Bone marrow (tissue), 2 donors: ENCODE results near the gene IKBKG.
"Not testable (repeated sequence)": the region's sequence is repeated elsewhere in the genome, so short reads cannot be mapped to it uniquely, and the experiment has no call there.

Source experiments
- DNase-seq, 2 donors: peaks; one replicate each; lab custom pipeline; 2025; lab: John Stamatoyannopoulos, UW

The IKBKG gene

DNA sequence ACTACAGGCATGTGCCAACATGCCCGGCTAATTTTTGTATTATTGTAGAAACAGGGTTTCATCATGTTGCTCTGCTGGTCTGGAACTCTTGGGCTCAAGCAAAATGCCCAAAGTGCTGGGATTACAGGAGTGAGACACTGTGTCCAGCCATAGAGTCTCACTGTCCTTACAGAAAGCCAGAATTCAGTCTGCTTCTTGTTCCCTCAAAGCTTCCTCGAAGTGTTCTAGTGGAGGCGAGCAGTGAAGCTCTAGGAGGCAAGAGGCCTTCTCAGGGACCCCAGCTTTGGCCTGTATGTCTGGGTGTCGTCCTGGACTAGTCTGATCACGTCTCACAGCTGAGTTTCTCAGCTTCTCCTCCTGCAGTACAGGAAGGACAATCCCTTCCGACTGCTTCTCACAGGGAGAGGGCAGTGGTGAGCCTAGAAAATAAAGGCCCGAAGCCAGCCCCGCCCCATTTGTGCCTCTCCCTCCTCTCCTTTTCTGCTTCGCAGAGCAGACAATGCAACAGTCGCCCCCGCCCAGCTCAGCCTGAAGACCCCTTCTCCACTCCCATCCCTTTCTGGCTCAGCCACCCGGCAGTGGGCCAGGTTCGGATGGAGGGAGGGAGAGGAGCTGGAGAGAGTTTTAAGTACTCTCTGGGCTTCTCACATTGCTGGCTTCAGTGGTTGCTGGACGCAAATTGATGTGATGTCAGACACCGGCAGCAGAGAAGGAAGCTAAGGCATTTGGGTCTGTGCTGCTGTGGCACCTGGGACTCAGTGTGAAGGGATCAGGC, 20.3 kb upstream of the IKBKG start:
- peak; percentile 21 to 49 for DNase-seq

DNA sequence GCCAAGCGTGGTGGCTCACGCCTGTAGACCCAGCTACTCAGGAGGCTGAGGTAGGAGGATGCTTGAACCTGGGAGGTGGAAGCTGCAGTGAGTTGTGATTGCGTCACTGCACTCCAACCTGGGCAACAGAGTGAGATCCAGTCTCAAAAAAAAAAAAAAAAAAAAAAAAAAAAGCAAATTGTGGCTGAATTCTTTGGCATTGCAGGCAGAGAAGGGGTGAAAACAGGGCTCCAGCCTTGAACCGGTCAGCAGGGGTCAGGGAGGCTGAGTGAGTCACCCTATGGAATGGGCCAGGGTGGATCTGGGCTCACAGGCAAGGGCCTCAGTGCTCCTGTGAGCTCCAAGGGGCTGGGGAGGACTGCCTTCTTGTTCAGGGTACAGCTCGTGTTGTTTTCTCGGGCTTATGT, 18.2 kb upstream of the IKBKG start:
- no peak for DNase-seq

DNA sequence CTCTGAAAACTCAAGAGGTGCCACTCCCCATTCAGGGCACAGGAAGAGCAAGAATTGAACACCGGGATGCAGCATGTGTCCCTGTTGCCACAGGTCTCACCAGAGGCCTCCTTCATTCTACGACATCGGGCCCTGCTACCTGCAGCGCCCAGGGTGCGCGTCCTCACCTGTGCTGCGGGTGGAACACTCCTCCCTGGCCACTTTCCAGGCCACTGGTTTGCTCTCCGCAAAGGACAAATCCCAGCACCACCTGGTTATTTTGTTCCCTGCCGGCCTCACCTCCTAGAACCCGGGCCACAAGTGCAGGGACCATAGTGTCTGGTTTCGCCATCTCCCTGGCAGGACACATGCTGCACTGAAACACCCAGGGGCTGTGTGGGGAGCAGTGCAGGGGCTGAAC, 17.1 kb upstream of the IKBKG start:
- no peak for DNase-seq

DNA sequence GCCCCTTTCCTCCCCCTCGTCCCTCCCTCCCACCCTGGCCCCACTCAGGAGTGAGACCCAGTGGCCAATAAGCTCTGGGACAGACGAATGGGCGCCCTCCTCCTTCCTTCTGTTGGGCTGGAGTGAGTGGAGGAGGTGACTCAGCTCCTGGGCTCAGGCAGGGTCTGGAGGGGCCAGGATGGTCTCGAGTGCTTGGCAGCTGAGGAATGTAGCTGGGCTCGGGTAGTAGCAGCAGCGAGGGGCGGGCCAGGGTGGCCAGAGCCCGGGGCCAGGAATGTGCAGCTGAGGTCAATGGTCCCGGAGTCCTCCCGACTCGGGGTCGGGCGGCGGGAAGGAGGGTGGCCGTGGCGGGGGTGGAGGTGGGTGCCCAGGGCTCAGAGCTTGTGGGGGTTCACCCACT, 15.8 kb upstream of the IKBKG start:
- DNase-seq, result no peak

DNA sequence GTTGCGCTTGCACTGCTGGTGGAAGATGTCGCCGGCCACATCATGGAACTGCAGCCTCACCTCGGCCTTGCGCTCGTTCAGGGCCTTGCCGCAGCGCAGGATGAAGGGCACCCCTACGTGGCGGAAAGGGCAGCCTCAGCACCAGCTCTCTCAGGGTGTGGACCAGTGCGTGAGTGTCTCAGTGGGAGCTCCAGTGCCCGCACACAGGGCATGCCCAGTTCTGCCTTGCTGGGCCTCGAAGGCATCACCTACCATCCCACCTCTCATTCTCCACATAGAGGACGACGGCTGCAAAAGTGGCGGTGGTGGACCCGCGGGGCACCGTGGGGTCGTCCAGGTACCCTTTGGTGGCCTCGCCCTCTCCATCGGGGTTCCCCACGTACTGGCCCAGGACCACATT, 14.7 kb upstream of the IKBKG start:
- no peak for DNase-seq

DNA sequence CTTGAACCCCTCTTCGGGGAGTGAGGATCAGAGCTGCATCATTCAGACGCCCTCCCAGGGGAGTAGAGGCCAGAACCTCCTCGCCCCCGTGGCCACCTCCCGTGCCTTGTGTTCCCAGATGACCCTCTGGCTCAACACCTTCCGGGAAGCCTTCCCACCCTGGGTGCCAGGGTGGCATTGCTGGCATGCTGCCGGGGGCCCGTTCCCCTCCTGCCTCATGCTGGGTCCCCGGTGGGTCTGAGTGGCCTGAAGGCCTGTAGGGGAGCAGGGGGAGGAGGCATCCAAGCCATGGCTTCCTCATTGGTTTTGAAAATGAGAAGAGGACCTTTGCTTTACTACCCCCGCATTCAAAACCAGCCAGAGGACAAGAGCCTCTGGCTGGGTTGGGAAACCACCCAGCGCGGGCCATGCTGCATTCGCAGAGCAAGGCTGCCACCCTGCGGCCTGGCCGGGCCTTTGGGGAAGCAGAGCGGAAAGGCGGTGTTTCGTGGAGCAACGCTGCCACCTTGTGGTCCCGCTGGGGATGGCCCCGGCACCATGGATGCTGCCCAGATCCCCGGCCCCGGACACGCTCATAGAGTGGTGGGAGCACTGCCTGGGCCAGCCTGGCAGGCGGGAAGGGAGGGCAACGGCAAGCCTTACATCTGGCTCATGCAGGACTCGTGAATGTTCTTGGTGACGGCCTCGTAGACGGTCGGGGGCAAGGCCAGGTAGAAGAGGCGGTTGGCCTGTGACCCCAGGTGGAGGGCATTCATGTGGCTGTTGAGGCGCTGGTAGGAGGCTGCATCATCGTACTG, 12.7 kb upstream of the IKBKG start:
- peak; percentile 41 to 54 for DNase-seq

DNA sequence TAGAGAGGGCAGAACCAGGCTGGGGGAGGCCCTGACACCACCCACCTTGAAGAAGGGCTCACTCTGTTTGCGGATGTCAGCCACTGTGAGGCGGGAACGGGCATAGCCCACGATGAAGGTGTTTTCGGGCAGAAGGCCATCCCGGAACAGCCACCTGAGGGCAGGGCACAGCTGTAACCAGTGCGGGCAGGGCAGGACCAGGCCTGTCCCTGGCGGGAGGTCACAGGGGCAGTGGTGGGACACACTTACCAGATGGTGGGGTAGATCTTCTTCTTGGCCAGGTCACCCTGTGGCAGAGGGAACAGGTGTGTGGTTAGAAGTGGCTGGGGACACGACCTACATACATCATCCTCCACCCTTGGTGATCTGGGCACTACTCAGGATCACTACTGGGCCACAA, 11.5 kb upstream of the IKBKG start:
- no peak for DNase-seq

DNA sequence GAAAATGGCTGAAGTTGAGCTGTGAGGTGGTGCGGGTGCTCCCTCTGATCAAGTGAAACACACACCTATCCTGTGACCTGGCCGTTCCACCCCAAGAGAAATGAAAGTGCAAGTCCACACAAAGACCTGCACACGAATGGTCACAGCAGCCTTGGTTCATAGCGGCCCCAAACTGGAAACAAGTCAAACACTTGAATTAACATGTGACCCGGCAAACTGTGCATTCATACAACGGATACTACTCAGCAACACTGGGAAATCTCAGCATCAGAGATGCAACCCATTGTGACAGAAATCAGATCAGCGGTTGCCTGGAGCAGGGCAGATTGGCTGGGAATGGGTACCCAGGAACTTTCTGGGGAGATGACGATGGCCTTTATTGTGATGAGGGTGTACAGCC, 8.3 kb upstream of the IKBKG start:
- no peak for DNase-seq

DNA sequence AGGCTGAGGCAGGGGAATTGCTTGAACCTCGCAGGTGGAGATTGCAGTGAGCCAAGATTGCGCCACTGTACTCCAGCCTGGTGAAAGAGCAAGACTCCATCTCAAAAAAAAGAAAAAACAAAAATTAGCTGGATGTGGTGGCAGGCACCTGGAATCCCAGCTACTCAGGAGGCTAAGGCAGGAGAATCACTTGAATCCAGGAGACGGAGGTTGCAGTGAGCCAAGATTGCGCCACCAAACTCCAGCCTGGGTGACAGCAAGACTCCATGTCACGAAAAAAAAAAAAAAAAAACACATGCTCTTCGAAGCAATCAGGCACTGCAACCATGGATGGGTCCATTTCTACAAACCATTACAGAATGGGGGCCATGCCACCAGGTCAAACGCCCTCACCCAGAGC, 7.1 kb upstream of the IKBKG start:
- not testable (repeated sequence) for DNase-seq

DNA sequence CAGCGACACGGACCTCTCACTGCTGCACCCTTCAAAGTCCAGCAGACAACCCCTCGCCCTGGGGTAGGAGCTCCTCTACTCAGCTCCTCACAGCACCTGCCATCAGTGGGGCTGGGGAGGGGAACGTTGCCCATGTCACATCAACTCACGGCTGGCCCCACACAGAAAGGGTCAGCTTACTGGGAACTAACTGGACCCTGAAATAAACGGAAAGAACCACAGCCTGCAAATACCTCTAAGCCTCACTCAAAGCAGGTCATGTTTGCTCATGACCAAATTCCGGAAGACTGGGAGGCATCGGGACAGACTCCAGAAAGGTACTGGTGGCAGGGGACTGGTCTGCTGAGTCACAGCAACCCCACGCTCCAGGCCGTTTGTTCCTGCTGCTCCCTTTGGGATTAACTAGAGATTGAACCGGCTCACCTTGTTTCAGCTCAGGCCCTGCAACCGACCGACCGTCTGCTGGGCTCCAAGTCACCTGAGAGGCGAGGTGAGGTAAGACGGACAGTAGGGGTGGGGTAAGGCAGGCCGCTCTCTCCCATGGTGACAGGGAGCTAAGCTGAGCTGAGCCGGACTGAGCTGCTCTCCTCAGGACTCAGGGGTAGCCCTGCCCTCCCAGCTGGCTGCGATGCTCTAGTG, 6.4 kb upstream of the IKBKG start:
- no peak for DNase-seq

DNA sequence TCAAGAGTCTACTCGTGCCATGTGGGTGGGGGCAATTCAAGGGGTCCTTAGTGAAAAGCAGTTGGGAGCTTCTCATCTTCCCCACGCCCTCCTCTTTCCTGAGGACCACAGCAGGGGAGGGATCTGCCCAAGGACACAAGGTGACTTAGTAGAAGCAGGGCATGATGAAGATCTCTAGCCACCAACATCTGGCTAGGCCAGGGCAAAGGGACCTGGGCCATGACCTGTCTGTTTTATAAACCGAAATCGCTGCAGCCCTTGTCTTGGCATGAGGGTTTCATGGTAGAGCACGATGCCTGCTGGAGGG, 5.9 kb upstream of the IKBKG start:
- no peak for DNase-seq

DNA sequence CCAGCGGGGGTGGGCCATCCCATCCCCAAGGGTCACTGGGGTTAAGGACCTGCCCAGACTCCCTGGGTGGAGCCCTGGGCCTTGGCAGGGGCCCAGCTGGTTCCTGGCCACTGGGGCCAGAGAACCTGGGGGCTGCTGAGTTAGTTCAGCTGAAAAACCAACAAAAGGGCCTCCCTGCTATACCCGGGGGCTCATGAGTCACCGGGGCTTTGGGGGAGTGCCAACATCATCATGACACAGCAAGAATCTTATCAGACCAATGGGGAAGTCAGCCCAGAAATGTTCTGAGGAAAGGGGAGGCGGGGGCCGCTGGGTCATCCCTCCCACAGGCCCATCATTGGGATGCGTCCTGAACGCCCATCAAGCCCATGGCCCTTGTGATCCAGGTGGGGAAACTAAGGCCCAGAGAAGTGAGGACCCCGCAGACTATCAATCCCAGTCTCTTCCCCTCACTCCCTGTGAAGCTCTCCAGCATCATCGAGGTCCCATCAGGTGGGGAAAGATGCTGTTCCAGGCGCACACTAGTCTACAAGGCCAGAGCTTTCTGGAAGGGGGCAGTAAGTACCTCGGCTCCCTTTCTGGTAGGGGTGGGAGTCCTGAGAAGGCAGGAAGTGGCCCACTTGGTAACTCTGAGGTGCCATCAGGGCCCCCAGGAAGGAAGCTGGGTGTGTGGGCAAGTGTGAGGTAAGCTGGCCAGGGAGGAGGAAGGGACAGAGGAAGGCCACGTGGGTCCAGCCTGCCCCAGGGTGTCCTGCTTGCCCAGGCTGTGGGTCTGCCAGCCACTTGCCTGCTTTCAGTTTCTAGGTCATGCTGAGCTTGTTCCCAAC, 5.3 kb upstream of the IKBKG start:
- peak; percentile 50 to 80 for DNase-seq

DNA sequence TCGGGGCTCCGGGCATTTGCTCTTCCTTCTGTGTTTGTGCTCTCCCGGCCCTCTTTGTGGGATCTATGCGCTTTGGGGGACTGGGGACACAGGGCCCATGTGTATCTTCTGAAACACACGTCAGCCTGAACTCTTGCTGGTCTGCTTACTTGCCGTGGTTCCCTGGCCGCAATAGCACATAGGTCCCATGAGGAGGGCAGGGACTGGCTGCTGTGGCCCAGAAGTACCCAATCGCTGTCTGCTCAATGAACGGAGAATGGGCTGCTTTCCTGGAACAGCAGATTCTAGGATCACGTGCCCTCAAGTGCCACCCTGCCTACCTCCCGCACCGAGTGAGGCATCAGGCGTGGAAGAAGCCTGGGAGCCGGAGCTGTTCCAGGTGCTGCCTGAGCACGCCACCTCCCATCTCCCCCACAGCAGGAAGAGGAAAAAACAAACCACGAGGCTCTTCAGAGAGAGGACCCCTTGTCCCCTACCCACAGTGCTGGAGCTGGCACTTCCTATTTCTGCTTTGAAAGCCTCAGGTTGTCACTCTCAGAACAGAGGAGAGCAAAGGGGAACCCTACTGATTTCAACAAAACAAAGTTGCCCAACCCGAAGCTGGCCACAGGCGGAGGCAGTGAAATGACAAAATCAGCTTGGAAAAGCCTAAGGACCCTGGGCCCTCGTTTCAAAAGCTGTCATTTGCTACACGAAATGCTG, 4.5 kb upstream of the IKBKG start:
- DNase-seq, result peak; percentile 13 to 40

DNA sequence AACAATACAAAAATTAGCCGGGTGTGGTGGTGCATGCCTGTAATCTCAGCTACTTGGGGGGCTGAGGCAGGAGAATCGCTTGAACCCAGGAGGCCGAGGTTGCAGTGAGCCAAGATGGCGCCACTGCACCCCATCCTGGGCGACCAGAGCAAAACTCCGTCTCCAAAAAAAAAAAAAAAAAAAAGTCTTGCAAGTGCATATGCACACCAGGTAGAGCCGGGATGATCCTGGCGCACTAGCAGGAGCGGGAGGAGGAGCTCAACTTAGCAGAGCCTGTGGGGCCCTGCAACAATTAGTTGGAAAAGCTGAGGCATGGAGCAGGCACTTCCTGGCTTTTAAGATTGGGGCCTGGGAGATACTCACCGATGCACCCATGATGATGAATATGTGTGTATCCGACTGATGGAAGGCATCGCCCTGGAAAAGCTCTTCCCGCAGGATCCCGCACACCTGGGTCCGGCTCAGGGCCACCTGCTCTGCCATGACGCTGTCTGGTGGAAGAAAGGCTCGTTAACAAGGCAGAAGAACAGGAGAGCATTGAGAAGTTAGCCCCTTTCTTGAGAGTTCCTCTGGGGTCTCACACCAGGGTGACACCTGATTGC, 1.6 kb upstream of the IKBKG start:
- no peak for DNase-seq

DNA sequence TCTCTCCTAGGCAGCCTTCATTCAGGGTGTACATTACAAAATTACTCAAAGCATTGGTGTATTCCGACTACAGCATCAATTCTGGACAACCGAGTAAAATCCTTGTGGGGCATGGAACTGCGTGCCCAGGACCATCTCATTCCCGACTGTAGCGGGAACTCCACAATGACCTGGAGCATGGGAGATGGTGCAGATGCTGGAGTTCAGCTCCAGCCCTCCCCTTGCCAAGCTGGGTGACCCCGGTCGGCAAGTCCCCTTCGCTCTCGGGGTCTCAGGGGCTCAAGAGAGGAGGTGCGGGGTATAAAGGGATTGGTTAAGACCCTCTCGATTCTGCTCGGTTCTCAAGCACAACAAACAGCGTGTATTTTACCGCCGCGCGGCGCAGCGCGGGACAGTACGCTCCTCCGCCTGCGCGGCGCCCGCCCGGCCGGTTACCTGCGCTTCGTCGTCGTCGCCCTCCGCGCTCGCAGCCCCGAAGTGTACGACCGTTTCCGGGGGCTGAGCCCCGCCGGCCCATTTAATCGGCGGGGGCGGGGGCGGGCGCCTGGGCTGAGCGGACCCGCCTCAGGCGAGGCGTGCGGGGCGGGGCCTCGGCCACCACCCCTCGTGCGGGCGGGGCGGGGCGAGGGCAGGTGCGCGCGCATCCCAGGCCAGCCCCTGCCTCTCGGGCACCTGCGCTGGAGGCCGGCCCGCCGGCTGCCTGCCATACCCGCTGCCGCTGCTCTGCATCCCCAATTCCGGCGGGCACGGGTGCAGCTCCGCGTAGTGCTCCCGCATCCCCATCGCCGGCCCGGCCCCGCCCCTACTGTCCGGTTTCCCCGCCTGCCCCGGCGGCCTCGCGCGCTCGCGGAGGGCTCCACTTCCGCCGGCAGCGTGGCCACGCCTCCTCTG, 821 bp upstream of the IKBKG start, which contains the start of gene G6PD:
Gene G6PD, minus strand, starts transcription at position 493 of the 891 bp plus-strand sequence. CDS start 691 bp downstream, outside the sequence.
- DNase-seq, result no peak

DNA sequence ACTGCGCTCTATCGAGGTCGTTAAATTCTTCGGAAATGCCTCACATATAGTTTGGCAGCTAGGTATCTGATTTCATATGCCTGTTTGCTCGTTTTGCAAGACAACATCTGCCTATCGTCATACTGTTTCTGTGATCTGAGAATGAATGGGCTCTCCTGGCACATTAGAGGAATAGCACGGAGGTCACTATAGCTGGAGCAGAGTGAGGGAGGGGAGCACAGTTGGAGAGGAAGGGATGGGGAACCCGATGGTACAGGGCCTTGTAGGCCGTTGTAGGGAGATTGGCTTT, 552 bp downstream of the IKBKG start:
- peak in 1 of 2 donors; percentile 5 for DNase-seq

DNA sequence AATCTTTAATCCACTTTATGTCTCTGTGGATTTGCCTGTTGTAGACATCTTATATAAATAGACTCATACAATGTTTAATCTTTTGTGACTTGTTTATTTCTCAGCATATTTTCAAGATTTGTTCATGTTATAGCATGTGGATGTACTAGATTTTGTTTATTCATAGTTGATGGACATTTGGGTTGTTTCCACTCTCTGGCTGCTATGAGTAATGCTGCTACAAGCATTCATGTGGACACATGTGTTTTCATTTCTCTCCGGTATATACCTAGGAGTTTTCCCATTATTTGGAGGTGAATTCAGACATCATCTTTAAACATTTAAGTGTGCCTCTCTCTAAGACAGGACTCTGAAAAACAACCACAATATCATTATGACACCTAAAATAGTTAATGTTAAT, 2.3 kb downstream of the IKBKG start:
- DNase-seq, result no peak

DNA sequence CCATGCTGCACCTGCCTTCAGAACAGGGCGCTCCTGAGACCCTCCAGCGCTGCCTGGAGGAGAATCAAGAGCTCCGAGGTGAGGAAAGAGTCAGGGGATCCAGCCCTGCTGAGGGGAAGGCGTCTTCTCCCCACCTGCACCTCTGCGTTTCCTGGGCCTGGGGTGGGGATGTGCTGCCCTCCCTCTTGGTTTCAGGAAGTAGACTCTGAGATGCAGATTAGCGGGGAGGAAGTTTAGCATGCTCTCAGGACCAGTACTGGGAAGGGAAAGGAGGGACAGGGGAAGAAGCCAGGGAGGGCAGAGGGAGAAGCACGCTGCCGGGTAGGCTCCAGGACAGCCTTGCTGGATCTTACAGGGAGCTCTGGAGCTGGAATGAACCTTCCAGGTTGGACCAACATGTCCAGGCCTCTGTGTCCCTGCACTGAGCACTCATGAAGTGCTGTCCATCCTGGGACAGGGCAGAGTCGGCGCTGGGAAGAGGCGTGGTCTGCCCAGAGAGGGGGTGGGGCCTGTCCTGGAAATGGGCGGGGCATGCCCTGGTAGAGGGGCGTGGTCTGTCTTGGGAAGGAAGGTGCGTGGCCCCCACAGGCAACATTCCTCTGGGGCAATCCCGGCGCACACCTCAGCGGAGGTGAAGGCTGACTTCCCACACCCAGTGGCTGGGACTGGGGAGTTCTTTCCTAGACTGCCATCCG, 4.8 kb downstream of the IKBKG start:
- not testable (repeated sequence) for DNase-seq

DNA sequence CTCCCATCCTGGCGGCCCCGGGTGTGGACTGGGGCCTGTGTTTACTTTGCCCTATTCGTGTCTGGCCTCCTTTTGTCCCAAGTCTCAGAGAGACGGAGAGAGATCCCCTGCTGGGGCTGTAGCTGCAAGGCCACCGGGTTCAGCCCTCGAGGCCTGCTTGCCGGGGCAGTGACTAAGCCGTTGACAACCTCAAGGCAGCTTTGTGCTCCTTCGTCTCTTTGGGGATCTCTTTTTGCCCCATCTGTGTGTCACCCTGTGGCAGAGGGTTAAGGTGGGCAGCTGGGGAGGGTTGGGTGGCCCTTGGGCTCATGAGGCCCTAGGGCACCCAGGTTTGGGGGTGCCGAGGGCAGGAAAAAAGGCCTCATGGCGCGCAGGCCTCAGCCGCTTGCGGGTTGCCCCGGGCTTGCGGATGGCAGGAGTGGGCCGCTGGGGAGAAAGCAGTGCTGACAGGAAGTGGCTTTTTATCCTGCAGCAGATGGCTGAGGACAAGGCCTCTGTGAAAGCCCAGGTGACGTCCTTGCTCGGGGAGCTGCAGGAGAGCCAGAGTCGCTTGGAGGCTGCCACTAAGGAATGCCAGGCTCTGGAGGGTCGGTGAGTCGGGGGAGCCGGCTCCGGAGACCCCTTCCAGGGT, 10.8 kb downstream of the IKBKG start:
- DNase-seq, result not testable (repeated sequence)
